Activated T-cell treated with anti-CD3 and anti-CD28 coated beads for 24 hours (primary cell): ENCODE results near the gene MYH9.
A peak's percentile ranks its signal among the peaks of the same experiment; 100 is the strongest.
"Not testable (repeated sequence)": the region's sequence is repeated elsewhere in the genome, so short reads cannot be mapped to it uniquely, and the experiment has no call there.

Experiments
- DNase-seq: peaks from one replicate; pipeline ENCODE4 v3.0.0-alpha.2; 2020; ENCODE audit warnings: low read depth

The MYH9 gene

DNA sequence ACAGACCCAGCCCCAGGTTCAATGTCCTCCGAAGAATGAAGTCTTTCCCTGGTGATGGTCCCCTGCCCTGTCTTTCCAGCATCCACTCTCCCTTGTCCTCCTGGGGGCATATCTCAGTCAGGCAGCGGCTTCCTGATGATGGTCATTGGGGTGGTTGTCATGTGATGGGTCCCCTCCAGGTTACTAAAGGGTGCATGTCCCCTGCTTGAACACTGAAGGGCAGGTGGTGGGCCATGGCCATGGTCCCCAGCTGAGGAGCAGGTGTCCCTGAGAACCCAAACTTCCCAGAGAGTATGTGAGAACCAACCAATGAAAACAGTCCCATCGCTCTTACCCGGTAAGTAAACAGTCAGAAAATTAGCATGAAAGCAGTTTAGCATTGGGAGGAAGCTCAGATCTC, 120.7 kb downstream of the MYH9 start:
- DNase-seq, result no peak

DNA sequence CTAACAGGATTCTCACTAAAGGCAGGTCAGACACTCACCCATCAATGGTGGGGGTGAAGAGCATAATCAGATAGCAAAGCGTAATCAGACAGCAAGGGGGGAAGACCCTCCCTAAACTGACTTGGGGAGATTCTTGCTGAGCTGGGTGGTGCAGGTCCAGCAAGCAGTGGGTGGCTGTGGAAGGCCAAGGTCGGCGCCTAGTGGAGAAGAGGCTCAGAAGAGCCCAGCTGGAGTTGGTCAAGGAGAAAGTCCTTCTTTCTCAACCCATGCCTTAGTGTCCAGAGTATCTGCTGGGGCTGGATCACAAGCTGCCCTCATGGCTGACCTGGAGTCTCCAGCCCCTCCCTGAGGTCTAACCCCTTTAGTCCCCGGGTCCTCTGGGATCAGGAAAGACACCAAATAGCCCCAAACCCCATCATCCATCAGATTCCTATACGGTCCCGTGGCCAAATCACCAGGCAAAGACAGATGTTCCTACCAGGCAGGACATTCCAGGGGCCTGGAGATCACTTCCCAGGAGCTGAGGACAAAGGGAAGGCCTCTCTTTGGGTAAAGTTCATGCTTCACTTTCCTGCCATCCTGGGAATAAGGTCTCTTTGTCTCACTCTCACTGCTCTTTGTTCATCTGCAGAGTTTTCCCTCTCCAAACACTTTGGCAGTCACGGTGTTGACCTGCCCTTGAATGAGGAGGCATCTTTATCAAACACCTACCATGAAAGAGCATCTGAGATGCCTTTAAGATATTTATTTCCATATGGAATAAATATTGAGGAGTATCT, 123.7 kb downstream of the MYH9 start:
- not testable (repeated sequence) for DNase-seq

DNA sequence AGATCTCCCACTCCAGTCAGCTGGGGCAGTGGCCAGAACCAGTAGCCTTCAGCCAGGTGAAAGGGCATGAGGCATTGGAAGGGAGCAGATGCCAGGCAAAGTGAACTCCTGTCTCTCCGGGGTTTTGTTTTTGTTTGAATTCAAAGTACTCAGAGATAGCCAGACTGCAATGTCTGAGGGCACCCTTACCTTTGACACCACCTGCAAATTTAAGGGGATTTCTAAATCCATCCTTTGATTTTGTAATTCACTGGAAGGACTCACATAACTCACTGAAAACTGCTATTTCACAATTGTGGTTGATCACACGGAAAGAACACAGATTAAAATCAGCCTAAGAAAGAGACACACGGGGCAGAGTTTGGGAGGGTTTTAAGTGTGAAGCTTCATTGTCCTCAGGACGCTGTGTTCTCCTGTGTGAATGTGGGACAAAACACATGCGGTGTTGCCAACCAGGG, 124.5 kb downstream of the MYH9 start:
- DNase-seq, result not testable (repeated sequence)

DNA sequence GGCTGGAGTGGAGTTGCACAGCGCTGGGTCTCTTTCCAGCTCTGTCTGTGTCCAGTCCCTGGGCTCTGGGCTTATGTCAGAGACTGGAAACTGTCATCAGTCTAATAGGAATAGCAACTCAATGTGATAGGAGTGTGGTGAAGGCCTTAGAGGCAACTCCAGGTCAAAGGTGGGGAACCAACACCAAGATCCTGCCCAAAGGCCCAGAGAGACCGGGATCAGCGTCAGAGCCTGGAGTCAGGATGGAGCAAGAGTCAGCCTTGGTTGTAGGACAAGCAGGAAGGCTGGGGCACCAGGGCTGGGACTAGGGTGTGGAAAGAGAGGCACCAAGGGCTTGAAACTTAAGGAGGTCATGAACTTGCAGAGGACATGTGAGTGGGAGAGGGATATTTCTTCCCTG, 125.5 kb downstream of the MYH9 start:
- not testable (repeated sequence) for DNase-seq

DNA sequence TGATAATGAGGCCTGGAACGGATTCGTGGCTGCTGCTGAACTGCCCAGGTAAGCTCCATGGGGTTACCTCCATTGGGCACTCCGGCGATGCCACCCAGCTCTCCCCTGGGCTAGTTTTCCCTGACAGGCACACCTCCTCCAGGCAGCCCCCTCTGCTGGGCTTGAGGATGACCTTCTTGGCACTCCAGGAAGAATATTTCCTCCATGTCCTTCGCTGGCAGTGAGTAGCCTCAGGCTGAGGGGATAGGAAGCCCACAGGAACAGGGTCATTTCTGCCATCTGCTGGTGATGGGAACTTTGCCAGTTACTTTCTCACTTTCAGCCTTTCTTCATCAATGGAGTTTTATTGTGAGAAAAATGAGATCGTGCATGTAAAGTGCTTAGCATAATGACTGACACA, 126.1 kb downstream of the MYH9 start:
- not testable (repeated sequence) for DNase-seq

DNA sequence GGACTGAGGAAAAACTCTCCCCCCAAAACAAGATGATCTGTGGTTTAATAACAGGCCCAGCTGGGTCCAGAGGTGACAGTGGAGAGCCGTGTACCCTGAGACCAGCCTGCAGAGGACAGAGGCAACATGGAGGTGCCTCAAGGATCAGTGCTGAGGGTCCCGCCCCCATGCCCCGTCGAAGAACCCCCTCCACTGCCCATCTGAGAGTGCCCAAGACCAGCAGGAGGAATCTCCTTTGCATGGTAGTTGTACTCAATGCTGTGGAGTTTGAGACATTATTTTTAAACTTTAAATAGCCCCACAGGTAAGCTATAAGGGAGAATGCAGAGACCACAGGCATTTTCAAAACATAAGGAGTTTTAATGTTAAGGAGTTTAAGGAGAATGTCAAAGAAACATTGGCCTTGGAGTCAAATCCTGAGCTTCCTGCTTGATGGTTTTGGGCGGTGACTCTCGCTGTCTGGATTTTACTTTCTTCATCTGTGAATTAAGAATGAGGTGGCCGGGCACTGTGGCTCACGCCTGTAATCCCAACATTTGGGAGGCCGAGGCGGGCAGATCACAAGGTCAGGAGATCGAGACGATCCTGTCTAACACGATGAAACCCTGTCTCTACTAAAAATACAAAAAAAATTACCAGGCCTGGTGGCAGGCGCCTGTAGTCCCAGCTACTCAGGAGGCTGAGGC, 128.0 kb downstream of the MYH9 start:
- no peak for DNase-seq

DNA sequence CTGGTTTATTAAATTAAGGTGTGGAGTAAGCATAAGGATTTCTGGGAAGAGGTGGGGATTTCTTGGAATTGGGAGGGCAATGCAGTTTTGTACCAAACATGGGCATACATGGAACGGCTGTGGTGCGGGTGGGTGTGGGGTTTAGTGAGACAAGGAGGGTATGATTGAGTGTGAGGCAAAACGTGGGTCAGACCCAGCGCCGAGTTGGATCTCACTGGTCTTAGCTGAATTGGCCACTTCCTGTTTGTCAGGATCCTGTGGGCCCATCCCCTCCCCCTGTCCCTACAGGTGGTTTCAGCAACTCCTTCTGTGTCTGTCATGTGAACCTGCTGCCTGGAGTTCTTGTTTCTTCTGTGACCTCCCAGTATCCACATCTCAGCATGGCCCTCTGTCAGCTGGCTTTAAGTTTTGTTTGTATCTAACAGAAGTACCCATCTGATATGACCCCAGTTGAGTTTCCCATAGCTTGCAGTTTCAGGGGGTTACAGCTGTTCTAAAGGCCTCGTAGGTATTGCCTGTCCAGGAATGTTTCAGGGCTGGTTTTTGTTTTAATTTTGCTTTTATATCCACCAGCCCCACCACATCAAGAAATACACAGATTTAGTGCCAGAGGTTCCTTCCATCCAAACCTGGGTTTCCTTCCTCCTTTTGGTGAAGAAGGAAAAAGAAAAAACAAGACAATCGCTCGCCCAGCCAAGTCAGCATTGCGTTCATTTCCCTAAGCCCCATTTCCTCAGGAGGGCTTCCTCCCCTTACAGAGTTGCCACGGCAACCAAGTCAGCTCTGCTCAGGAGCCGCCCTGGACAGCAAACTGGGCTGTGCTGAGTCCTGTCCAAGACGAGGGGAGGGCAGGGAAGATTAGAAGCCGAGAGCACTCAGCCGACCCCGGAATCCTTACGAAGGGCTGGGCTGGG, 128.8 kb downstream of the MYH9 start:
- DNase-seq, result no peak

DNA sequence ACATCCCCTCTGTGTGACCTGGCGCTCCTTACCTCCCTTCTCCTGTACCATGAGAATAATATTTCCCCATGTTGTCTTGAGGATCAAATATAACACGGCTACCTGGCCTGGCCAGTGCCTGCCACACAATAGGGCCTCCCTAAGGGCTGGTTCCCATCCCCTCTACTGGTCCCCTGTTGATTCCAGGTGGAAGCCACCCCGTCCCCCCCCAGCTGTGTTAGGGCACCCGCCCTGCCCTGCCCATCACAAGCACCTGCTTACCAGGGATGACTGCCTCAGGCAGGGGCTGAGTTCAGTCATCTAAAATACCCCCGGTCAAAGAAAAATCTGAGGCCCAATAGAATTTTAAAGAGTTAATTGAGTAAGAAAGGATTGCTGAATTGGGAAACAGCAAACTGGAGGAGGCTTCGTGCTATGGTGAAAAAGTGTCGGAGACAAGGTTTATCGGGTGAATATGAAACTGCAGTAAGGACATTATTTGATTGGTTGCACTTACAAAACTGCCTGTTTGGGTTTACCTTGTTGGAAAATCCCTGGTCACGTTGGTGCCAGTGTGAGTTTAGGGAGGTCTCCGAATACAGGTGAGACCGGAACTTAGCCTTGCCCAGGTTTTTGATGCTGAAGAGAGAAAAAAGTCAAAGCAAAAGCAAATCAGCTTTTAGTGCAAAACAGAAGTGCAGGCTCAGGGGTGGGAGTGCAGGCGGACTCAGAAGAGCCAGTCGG, 129.7 kb downstream of the MYH9 start:
- DNase-seq, result no peak

DNA sequence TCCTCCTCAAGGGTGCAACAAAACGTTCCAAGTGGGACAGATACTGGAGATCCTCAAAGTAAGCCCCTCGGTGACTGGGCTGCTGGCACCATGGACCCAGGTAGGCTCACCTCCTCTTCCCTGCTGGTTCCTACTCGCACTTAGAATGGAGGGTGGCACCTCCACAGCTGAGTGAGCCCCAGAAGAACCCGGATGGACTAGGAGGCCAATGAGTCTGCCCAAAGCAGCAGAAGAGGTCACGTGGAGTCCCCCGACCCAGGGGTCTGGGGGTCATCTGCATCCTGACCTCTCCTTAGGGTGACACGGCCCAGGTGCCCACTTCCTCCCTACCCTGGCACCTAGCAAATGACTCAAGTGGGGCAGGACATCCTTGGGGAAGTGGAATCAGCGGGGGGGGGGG, 130.5 kb downstream of the MYH9 start:
- no peak for DNase-seq

DNA sequence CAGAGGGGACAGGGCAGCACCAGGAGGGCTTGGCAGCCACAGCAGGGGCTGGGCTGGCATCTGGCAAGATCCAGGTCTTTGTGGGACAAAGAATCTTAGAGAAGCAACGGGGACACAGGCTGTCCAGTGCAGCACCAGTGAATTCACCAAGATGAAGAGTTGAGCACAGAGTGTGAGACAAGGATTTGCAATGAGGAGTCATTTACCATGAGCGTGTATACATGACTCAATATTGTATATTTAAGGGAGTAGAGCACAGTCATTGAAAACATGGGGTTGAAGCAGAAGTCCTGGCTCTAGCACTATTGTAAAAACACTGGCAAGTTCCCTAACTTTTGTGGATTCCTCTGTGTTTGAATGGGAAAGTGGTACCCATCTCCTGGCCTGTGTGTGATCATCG, 131.3 kb downstream of the MYH9 start:
- no peak for DNase-seq

DNA sequence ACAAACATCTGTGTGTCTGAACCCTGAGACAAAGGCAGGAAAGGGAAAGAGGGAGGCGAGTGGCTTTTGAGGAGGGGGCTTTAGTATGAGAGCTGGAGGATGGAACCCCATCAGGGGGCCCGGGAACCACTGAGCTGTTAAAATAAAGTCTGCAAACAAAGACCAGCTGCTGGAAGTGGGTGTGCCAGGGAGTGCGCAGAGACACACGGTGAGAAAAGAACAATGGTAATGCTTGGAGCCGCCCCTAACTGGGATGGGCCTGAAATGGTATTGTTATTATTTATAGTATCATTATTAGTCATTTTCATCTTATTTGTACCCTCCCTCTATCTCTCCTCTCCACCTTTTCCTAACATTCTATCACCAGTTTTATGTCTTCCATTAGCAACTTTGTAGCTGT, 132.2 kb downstream of the MYH9 start:
- DNase-seq, result not testable (repeated sequence)

DNA sequence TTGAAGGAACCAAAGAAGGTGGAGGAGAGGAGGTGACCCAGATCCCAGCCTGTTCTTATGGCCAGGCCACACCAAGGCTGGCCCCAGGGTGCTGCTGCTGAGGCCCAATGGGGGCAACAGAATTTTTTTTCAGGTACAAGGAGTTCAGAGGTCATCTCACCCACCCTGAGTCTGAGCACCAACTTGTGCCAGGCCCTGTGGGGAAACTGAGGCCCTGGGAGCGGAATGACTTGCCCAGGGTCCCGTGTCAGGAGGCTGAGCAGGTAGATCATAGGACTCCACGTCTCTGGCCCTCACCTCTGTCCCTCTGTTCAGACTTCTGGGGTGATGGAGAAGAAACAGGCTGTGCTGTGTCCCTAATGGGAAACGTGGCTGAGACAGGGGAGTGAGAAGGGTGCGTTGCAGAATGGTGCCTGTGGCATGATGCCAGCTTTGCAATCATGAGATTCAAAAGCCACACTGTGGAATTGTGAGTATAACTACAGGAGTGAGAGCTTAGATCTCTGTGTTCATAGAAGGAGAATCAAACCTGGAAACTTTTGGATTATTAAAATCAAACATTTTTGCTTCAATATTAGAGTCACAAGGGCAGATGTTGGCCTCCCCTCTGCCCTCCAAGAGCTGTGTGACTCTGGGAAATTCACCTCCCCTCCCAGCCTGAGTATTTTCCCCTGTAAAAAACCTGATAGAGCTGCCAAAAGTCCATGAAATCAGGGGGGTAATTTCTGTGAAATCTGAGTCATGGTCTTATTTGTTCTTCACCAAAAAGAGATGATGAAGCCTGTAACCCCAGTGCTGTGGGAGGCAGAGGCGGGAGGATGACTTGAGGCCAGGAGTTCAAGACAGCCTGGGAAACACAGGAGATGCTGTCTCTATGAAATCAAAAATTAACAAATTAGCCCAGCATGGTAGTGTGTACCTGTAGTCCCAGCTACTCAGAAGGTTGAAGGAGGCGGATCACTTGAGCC, 134.0 kb downstream of the MYH9 start:
- DNase-seq, result peak; percentile 41

DNA sequence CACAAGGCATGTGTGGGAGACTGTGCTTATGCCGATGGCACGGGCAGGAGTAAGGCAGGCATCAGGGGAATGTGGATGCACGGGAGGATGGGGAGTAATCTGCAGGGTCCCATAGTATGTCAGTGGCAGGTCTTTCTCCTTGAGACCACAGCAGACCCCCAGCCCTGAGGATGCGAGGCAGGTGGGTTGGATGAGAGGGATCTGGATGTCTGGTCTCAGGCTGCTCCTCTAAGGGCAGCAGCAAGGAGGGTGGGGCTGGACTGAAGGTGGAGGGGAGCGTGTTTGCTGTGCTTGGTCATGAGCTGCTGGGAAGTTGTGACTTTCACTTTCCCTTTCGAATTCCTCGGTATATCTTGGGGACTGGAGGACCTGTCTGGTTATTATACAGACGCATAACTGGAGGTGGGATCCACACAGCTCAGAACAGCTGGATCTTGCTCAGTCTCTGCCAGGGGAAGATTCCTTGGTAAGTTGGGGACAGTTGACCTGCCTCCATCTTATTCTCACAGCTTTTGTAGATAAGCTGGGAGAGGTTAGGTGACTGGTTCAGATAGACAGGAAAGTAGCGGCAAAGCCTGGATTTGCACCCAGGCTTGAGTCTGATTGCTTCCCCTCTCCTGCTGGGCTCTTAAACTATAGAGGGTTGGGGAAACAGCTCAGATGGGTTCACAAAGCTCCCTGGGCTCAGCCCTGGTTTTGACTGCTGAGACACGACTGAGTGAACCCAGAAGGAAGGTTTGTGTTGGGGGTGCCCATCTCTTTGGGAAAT, 134.8 kb downstream of the MYH9 start, which contains the start of gene APOL1:
TSS of gene APOL1 (plus strand) at position 380 of the 769 bp plus-strand sequence. CDS start 1,823 bp downstream, outside the sequence.
- peak; percentile 47 for DNase-seq

DNA sequence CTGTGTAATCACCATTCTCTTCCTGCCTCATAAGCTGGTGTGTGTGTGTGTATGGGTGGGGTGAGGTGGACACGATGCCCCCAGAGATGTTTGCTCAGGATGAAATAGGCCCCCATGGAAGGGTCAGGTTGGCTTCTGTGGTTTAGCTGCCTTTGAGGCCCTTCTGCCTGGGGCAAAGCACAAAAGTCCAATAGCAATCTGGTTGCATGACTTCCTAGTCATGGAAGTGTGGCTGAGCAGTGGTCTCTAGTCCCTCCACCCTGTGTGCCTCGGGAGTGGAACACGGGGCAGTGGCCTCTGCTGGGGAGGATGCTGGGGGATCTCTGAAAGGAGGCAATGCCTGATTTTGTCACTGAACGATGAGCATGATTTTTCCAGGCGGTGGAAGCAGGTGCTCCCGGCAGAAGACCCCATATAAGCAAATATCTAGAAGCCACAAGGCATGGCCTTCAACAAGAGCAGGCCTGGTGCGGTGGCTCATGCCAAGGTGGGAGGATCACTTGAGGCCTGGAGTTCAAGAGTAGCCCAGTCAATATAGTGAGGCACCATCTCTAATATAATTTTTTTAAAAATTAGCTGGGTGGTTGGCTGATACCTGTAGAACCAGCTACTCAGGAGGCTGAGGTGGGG, 135.7 kb downstream of the MYH9 start:
- DNase-seq, result not testable (repeated sequence)

DNA sequence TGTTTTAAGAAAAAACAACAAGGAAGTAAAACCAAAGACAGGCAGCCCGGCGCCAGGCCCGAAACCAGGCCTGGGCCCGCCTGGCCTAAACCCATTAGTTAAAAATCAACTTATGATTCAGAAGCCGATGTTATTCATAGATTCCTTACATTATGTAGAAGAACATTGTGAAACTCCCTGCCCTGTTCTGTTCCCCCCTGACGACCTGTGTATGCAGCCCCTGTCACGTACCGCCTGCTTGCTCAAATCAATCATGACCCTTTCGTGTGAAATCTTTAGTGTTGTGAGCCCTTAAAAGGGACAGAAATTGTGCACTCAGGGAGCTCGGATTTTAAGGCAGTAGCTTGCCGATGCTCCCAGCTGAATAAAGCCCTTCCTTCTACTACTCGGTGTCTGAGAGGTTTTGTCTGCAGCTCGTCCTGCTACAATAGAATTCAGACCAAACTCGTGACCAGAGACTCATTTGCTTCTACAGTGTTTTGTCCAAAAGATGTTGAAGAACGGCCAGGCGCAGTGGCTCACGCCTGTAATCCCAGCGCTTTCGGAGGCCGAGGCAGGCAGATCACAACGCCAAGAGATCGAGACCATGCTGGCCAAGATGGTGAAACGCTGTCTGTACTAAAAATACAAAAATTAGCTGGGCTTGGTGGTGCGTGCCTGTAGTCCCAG, 137.3 kb downstream of the MYH9 start:
- DNase-seq, result not testable (repeated sequence)

DNA sequence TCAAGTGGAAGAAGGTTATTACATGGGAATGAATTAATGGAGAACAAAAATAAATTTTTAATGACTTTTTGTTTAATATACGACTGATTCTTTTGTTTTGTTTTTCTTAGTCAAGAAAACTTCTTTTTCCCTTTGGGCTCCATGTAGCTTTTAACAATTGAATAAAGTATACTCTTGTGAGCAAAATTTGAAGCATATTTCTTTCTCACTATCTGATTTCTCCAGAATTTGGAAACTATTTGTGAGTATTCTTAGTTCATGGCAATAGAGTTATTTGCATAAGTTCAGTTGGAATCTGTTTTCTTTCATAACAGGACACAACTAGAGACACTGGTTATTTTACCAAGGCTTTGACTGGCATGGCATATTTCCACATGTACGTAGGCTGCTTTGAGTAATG, 138.6 kb downstream of the MYH9 start:
- no peak for DNase-seq

DNA sequence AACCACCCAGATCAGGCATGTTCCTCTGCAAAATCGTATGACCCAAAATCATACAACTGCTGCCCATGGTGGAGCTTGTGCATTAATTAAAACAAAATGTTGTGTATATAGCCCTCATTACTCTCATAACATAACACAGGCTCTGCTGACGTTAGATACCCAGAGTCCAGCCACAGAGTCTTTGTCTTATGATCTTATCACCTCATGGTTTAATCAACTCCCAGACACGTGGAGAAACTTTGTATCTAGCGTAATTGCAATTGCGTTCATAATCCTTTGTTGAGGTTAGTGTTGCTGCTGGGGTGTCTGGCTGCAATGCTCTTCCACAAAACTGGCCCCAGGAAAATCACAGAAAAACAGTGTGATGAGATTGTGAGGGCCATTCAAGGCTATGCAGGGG, 139.8 kb downstream of the MYH9 start:
- no peak for DNase-seq

DNA sequence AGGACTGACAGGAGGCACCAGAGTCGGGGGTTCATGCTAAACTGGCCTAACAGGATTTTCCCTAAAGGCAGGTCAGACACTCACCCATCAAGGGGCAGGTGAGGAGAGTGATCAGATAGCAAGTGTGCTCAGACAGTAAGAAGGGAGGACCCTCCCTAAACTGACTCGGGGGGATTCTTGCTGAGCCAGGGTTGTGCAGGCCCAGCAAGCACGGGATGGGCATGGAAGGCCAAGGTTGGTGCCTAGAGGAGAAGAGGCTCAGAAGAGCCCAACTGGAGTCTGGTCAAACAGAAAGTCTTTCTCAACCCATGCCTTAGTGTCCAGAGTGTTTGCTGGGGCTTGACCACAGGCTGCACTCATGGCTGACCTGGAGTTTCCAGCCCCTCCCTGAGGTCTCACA, 141.0 kb downstream of the MYH9 start:
- no peak for DNase-seq
